ENCODE measurements around the gene MPV17. TPM values are rescaled to one million over a fixed set of nuclear protein-coding genes. Genes with fewer than 3 reads are reported as not detected.

The MPV17 gene
- total and polyA plus RNA-seq, 2 of the 13 experiments (the other 11 are each of a cell fraction or from before 2014, with no cell fraction given): 48.9 to 129 TPM

DNA sequence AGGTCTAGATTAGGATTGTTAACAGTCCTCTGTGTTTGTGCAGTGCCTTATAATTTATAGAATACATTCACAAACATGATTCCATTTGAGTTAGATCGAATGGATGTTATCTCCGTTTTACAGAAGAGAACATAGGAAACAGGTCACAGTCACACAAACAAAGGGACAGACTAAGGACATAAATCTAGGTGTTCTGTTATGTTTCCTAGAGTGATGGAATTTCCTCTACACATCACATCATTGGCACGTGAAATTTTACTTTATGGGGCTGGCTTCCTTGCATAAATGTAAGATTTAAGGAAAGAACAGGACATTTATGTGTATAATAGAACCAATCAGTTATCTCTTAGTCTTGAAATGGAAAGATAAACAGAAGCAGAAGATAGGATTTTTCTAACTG, 34.3 kb downstream of the MPV17 start:
- H2AFZ ChIP-seq (ENCODE audit: low read length): no peak overlapping the region
- ChIA-PET POLR2A (no interaction called here), CTCF (ENCODE audit: low intra/inter-chr PET ratio, low total read pairs) (no interaction called here)
- no peaks in the 10 kb centered on the region for H3K27me3 ChIP-seq (ENCODE audit: control insufficient read depth in 1 of 2, insufficient read depth in 2 of 2, low read length in 2 of 2)
- no peaks in the 10 kb centered on the region for H4K20me1 ChIP-seq (ENCODE audit: insufficient read depth, low read length)
- no peak overlapping the region for H3K4me2 ChIP-seq (ENCODE audit: low read depth, low read length)
- DNase-seq (ENCODE audit: low spot score) (no peak), ATAC-seq (no peak), FAIRE-seq (no peak)
- no peak overlapping the region for H3K9ac ChIP-seq (ENCODE audit: insufficient read depth, low read depth, low read length)
- TF ChIP-seq ISL2 (CRISPR knock-in tag; IDR thresholded peaks at IDR 0.05): no peak
- TF ChIP-seq RXRA (CRISPR knock-in tag; IDR thresholded peaks at IDR 0.05): no peak
- no peak for TF ChIP-seq SIX4 (CRISPR knock-in tag; IDR thresholded peaks at IDR 0.05)
- no peak for TF ChIP-seq ZNF44 (CRISPR knock-in tag; IDR thresholded peaks at IDR 0.05)
- no peak for TF ChIP-seq KAT7 (CRISPR knock-in tag; IDR thresholded peaks at IDR 0.05; ENCODE audit: borderline replicate concordance)
- no peak for TF ChIP-seq ZSCAN12 (CRISPR knock-in tag; IDR thresholded peaks at IDR 0.05)
- no peak for TF ChIP-seq SNAPC2 (CRISPR knock-in tag; IDR thresholded peaks at IDR 0.05)
- no peak for TF ChIP-seq ZNF333 (CRISPR knock-in tag; IDR thresholded peaks at IDR 0.05; ENCODE audit: borderline replicate concordance)
- no peak for TF ChIP-seq TBL1XR1 (IDR thresholded peaks at IDR 0.05; ENCODE audit: borderline replicate concordance, low read length, partially characterized antibody)
- no peak for TF ChIP-seq HNRNPLL (IDR thresholded peaks at IDR 0.05; ENCODE audit: low read depth, low read length, poor library complexity, severe bottlenecking)
- no peak for TF ChIP-seq ZNF550 (CRISPR knock-in tag; IDR thresholded peaks at IDR 0.05; ENCODE audit: borderline replicate concordance)
- TF ChIP-seq, protein P1, sequence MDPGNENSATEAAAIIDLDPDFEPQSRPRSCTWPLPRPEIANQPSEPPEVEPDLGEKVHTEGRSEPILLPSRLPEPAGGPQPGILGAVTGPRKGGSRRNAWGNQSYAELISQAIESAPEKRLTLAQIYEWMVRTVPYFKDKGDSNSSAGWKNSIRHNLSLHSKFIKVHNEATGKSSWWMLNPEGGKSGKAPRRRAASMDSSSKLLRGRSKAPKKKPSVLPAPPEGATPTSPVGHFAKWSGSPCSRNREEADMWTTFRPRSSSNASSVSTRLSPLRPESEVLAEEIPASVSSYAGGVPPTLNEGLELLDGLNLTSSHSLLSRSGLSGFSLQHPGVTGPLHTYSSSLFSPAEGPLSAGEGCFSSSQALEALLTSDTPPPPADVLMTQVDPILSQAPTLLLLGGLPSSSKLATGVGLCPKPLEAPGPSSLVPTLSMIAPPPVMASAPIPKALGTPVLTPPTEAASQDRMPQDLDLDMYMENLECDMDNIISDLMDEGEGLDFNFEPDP (CRISPR knock-in tag; conservative IDR thresholded peaks at IDR 0.05): no peak
- no peak for TF ChIP-seq SRF (IDR thresholded peaks at IDR 0.05; ENCODE audit: low read depth, low read length)
- TF ChIP-seq ZSCAN25 (CRISPR knock-in tag; IDR thresholded peaks at IDR 0.05): no peak
- TF ChIP-seq, protein P2, sequence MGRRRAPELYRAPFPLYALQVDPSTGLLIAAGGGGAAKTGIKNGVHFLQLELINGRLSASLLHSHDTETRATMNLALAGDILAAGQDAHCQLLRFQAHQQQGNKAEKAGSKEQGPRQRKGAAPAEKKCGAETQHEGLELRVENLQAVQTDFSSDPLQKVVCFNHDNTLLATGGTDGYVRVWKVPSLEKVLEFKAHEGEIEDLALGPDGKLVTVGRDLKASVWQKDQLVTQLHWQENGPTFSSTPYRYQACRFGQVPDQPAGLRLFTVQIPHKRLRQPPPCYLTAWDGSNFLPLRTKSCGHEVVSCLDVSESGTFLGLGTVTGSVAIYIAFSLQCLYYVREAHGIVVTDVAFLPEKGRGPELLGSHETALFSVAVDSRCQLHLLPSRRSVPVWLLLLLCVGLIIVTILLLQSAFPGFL (CRISPR knock-in tag; IDR thresholded peaks at IDR 0.05): no peak
- TF ChIP-seq, protein P3, sequence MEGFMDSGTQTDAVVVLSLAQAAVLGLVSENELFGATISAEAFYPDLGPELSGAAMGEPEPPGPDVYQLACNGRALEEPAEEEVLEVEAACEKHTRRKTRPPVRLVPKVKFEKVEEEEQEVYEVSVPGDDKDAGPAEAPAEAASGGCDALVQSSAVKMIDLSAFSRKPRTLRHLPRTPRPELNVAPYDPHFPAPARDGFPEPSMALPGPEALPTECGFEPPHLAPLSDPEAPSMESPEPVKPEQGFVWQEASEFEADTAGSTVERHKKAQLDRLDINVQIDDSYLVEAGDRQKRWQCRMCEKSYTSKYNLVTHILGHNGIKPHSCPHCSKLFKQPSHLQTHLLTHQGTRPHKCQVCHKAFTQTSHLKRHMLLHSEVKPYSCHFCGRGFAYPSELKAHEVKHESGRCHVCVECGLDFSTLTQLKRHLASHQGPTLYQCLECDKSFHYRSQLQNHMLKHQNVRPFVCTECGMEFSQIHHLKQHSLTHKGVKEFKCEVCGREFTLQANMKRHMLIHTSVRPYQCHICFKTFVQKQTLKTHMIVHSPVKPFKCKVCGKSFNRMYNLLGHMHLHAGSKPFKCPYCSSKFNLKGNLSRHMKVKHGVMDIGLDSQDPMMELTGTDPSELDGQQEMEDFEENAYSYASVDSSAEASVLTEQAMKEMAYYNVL (CRISPR knock-in tag; IDR thresholded peaks at IDR 0.05; ENCODE audit: borderline replicate concordance): no peak
- no peak for TF ChIP-seq RFX5 (IDR thresholded peaks at IDR 0.05; ENCODE audit: low read depth, low read length)
- no peak overlapping the region for H3K4me3 ChIP-seq (replicated peaks in 1 of 3; ENCODE audit: insufficient read depth in 1 of 3, low read depth in 2 of 3, low read length in 3 of 3)
- WGBS (ENCODE audit: low lambda C conversion rate): 13% methylated on average over 3 of the region's 3 CpGs
- BruUV-seq (replicated peaks): no TSS peak
- peaks cover 60% of the 10 kb centered on the region for H3K4me1 ChIP-seq (ENCODE audit: insufficient read depth, low read length)
- H3K9me3 ChIP-seq (ENCODE audit: low read length): no peaks in the 10 kb centered on the region
- no peaks in the 10 kb centered on the region for H3K79me2 ChIP-seq (ENCODE audit: insufficient read depth, low read length)
- H3K27ac ChIP-seq (ENCODE audit: extremely low read length, insufficient read depth, low read length): no peak overlapping the region
- no peaks in the 10 kb centered on the region for H3K36me3 ChIP-seq (replicated peaks in 1 of 2; ENCODE audit: control insufficient read depth in 1 of 2, insufficient read depth in 2 of 2, low read length in 2 of 2)
- in situ Hi-C loops (cut with HindIII; ENCODE audit: extremely low pct_ligation_motif_present, low pct_unique_long_range_greater_than_20kb) (loop anchor here (10.0 kb wide), 1 partner anchor 324 kb away; no protein-coding TSS in a partner anchor), intact Hi-C loops (cut with micrococcal nuclease; ENCODE audit: unreplicated experiment) (no loop called here)

Data from HepG2 (cell line).